GM10847 (cell line): Measurements from ENCODE around the gene LRMDA.

Experiments used
- POLR2A ChIP-seq: IDR thresholded peaks from 2 replicates; pipeline ENCODE4 v1.6.1; 2011; ENCODE audit not compliant: insufficient read length; ENCODE audit errors: extremely low read depth

Gene LRMDA

DNA sequence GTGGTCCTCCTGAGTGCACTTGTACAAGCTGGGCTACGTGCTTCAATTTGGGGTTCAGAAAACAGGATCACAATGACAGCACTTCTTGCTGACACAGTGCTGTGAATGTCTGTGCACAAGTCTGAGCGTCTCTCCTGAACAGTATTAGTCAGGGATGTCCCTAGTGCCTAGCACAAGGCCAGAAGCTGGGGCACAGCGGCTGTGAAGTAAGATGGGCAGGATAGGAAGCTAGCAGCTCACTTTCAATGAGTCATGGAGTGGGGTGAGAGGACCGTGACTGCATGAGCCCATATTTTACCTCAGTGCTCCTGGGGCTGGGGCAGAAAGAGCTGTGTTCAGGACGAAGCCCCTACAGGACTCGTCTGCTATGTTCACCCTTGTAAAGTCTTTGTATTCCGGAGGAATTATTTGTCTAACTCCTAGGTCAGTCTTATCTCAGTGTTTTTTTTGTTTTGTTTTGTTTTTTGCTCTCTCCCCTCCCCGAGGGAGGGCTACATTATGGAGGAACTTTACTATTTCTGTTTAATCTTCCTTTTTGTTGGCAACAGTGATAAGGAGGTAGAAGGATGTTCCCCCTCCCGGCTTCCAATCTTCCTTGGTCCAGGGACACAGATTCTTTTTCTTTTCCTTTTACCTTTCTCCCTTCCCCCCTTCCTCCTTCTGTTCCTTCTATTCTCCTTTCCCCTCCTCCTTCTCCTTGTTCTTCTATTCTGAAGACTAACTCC is 2.8 kb upstream of the LRMDA start:
- no peak for TF ChIP-seq POLR2A

DNA sequence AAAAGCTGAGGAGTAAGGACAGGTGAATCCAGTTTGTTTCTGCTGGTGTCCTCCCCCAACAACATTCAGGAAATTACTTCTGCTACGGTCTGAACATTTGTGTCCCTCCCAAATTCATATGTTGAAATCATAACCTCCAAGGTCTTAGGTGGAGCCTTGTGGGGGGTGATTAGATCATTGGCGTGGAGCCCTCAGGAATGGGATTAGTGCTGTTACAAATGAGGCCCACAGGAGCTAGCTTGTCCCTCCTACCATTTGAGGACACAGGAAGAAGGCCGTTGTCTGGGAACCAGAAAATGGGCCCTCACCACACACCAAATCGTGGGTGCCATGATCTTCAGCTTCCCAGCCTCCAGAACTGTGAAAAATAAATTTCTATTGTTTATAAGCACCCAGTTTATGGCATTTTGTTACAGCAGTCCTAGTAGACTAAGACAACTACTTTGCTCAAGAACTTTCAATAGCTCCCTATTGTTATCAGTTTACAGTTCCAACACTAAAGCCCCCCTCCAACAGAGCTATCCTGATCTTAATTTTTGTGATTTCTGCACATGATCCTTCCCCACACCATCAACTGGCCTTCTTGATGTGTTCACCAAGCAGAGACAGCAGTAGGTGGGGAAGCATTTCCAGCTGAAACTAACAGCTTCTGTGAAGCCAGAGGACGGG is 2.1 kb upstream of the LRMDA start:
- TF ChIP-seq POLR2A = no peak

DNA sequence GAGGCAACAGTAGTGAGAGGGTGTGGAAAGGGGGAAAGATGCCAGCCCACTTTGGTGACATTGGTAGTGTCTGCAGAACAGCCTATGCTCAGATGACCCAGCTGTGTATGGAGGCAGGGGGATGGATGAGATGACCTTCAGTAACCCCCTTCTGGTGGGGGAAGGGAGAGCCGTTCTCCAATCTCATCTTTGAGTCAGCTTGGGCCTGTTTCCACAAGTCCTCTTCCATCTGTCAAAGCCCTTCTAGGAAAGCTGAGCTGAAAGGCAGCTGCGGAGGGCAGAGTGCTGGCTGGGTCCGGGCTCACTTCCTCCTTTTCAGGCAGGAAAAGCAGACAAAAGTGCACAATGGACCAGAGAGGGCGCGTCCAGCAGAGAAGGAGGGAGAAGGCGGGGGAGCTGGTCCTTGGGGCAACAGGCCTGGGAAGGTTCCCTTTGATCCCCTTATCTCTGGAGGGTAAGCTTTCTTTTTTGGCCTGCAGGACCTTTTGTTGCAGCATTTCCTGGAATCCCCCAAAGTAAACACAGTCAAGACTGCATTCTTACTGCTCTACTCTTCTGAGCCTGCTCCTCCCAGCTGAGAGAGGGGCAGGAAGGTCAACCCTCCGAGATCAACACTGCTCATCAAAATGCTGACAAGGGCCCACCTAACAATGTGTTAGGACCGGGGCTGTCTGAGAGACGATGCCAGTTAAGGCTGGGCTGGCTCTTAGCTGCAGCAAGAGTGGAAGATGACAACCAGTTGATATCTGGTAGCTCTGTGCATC is 1.2 kb upstream of the LRMDA start:
- TF ChIP-seq POLR2A = no peak

DNA sequence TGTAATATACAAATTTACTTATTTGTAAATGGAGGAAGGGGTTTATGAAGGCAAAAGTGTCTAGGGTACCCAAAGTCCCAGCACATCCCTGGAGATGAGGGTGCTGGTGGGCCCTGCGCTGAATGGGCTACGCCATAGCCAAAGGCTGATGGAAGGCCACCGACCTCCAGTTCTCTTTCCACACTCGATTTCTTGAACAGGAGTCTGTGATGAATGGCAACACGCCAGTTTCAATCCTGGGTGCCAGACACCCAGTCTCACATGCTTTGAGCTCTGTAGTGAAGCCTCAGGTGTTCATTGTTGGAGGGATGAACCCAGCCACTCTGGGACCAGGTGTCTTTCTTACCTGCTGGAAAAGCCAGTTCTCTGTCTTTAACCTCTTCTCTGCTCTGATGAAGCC is 752 bp downstream of the LRMDA start:
- no peak for TF ChIP-seq POLR2A

GRCh38 chr10:75432763-75433162 is 1.3 kb downstream of the LRMDA start:
- no peak for TF ChIP-seq POLR2A

GRCh38 chr10:75433216-75433615 is 1.8 kb downstream of the LRMDA start:
- no peak for TF ChIP-seq POLR2A

GRCh38 chr10:75434291-75434690 is 2.9 kb downstream of the LRMDA start:
- no peak for TF ChIP-seq POLR2A

GRCh38 chr10:75435291-75435690 is 3.9 kb downstream of the LRMDA start:
- no peak for TF ChIP-seq POLR2A

GRCh38 chr10:75436896-75437295 is 5.5 kb downstream of the LRMDA start:
- TF ChIP-seq POLR2A = no peak

DNA sequence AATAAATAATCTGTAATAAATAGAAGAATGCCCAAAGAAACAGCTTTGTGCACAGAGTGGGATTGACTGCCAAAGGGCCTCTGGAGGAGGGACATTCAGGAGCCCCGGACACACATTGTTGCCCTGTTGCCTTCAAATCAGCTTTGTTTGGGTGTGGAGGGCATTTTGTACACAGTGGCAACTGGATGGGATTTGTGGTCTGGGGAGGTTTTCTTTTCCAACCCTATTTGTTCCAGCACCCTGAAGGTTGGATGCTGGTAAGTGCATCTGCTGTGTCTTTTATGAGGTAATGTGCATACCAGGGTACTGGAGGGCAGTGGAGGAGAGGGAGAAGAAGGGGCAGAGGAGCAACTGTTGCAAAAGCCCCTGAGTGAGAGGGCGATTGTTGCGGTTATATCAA is 6.3 kb downstream of the LRMDA start:
- TF ChIP-seq POLR2A = no peak

GRCh38 chr10:75438275-75438674 is 6.9 kb downstream of the LRMDA start:
- TF ChIP-seq POLR2A = no peak

DNA sequence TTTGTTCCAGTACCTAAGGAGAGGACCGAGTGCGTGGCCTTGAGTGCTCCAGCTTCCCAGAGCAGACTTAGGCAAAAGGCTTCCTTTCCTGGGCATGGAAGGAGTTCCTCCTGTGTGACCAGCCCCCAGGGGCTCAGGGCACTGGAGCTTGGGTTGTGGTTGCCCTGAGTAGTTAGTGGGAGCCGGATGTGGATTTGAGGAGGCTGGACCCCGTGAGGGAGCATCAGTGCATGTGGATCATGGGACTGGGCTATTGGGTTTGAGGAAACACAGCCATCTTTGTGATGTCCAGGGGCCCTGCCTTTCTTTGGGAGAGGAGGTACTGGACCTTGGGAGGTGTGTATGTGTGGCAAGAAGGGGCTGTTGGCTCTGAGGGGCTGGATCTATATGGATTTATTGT is 8.4 kb downstream of the LRMDA start:
- TF ChIP-seq POLR2A = no peak

GRCh38 chr10:75440271-75440793 is 8.9 kb downstream of the LRMDA start:
- no peak for TF ChIP-seq POLR2A

- TF ChIP-seq POLR2A = no peak
Measured at GRCh38 chr10:75441196-75441595, 9.8 kb downstream of the LRMDA start.

GRCh38 chr10:75441682-75442081 is 10.3 kb downstream of the LRMDA start:
- no peak for TF ChIP-seq POLR2A

- TF ChIP-seq POLR2A = no peak
Measured at GRCh38 chr10:75443362-75443761, 11.9 kb downstream of the LRMDA start.
